ENCODE results near the gene OSBP2. TPM values are rescaled to one million over a fixed set of nuclear protein-coding genes. Genes with fewer than 3 reads are reported as not detected.

The OSBP2 gene
- total and polyA plus RNA-seq, 8 donors: 1.9 to 3.3 (median 2.6) TPM

DNA sequence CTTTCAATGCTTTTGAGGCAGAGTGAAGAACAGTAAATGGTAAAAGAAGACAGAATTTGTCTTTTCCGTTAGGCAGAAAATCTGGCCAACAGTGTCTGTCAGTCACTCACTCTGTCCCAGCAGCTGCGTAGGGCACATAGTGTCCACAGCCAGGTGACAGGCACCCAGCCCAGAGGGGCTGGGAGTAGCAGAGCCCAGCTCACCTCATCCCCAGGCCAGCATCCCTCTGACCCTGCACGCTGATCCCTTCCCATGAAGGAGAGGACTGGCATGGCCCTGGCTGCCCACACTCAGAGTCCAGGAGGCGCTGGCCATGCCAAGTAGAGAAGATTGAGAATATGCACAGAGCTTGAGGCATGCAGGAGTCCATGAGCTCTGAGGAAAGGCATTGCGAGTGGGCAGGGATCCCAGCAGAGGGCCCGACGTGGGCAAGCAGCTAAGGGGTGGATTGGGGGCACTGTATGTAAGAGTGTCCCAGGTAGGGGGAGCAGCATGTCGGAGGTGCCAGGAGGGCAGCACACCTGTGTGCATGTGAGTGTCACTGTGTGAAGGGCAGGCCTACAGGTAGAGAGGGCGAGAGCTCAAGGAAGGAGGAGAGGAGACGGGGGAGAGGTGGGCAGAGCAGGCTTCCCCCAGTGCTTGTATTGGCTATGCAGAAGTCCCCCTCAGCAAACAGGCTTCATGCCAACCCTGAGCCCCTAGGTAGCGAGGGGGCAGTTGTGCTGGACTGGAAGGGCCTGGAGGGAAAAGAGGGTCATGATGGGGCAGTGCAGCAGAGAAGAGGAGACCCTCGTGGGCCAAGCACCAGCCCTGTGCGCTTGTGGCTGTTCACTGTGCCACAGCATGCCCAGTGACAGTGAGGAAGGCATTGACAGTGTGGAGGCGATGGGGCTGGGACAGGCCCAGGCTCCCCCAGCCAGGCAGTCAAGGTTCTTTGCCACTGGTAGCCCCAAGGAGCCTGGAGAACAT lies 133.8 kb downstream of the OSBP2 start:
- Histone ChIP-seq H3K36me3 (no peaks in the 10 kb centered on the region), H3K27me3 (no peaks in the 10 kb centered on the region), H3K4me1 (no peaks in the 10 kb centered on the region), H3K9me3 (no peaks in the 10 kb centered on the region), H3K4me3 (no peak overlapping the region), H3K27ac (no peak overlapping the region)
- intact Hi-C loops (cut with DNase I): no loop called here
- ATAC-seq (no peak), DNase-seq (no peak), FAIRE-seq (no peak)
- TF ChIP-seq, protein P1, sequence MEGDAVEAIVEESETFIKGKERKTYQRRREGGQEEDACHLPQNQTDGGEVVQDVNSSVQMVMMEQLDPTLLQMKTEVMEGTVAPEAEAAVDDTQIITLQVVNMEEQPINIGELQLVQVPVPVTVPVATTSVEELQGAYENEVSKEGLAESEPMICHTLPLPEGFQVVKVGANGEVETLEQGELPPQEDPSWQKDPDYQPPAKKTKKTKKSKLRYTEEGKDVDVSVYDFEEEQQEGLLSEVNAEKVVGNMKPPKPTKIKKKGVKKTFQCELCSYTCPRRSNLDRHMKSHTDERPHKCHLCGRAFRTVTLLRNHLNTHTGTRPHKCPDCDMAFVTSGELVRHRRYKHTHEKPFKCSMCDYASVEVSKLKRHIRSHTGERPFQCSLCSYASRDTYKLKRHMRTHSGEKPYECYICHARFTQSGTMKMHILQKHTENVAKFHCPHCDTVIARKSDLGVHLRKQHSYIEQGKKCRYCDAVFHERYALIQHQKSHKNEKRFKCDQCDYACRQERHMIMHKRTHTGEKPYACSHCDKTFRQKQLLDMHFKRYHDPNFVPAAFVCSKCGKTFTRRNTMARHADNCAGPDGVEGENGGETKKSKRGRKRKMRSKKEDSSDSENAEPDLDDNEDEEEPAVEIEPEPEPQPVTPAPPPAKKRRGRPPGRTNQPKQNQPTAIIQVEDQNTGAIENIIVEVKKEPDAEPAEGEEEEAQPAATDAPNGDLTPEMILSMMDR (IDR thresholded peaks at IDR 0.05): no peak
- 92% methylated on average over 14 of the region's 14 CpGs for WGBS, 2 donors

DNA sequence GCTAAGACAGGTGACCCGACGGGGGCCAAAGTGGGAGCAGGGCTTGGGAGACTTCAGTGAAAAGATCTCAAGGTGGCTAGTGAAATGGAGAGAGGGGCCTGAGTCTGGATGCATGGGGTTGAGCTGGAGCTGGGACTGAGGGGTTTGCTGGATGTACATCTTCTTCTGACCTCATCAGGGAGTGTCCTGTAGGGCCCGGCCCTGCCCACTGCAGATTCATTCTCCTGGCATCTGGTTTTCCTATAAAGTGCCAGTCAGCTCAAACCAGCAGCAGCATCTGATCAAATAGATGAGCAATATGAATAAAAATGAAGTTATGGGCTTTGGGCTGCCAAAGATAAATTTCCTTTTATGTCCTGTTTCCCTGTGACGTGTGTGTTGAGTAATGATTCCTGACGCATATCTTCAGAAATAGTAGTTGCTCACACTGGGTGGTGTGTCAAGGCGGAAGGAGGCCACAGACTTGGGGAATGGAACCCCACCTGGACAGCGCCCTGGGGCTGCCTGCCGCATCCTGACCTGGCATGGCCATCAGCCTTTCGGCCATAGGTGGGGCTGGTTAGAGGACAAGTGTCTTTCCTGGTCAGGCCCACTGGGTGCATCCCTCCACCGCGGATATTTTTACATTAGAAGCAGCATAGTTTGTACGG lies 135.4 kb downstream of the OSBP2 start:
- Histone ChIP-seq H3K27me3 (no peaks in the 10 kb centered on the region), H3K4me1 (no peaks in the 10 kb centered on the region), H3K27ac (no peak overlapping the region), H3K4me3 (no peak overlapping the region), H3K36me3 (no peaks in the 10 kb centered on the region), H3K9me3 (no peaks in the 10 kb centered on the region)
- TF ChIP-seq, protein P1 (IDR thresholded peaks at IDR 0.05): no peak
- intact Hi-C loops (cut with DNase I): no loop called here
- FAIRE-seq: no peak
- 84 to 86% methylated on average over 12 of the region's 12 CpGs for WGBS, 2 donors
- DNase-seq: no peak
- peak in 1 of 4 donors; percentile 37 for ATAC-seq

DNA sequence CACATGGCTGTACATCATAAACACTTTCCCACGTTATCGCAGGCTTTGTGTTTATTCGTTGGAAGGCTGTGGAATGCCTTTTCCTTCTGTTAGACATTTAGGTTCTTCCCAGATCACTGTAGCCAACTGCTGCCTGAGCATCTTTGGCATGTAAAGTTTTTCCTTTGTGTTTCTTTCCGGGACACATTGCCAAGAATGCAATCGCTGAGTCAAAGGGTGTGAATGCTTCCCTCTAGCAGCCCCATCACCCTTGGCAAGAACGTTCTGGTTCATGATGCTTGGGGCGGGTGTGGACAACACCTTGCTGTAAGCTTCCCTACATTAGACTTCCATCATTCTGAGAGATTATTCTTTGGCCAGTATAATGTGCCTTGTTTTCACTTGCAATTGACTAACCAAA lies 136.2 kb downstream of the OSBP2 start:
- no peak for FAIRE-seq
- H3K27me3 ChIP-seq: no peaks in the 10 kb centered on the region
- 37 to 38% methylated on average over 7 of the region's 7 CpGs for WGBS, 2 donors
- H3K36me3 ChIP-seq: no peaks in the 10 kb centered on the region
- peak; percentile 48 to 85 (median 72) for ATAC-seq
- no peaks in the 10 kb centered on the region for H3K4me1 ChIP-seq
- H3K9me3 ChIP-seq: no peaks in the 10 kb centered on the region
- TF ChIP-seq, protein P1 (IDR thresholded peaks at IDR 0.05): no peak
- DNase-seq: peak in 1 of 6 donors; percentile 18
- no peak overlapping the region for H3K27ac ChIP-seq
- intact Hi-C loops (cut with DNase I): no loop called here
- no peak overlapping the region for H3K4me3 ChIP-seq

DNA sequence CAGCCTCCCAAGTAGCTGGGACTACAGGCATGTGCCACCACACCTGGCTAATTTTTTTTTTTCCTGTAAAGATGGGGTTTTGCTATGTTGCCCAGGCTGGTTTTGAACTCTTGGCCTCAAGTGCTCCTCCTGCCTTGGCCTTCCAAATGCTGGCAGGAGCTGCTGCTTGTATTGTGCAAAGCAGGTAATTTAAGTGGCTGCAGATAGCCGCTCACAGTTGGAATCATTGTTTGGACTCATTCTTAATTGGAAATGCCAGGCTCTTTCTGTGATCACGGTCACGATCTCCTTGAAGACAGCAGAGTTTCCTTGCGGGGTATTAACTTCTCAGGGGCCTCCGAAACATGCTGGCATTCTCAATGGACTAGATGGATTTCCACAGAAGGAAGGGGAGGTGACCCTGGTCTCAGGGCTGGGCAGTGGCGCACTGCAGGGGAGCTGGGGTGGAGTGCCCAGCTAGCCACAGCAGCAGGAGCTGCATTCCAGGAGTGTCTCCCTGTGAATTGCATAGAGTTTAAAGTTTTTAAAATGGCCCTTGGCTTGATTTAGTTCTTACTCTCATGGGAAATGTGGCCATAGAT lies 137.8 kb downstream of the OSBP2 start:
- FAIRE-seq: no peak
- H3K27ac ChIP-seq: no peak overlapping the region
- no peak for DNase-seq
- no peaks in the 10 kb centered on the region for H3K36me3 ChIP-seq
- intact Hi-C loops (cut with DNase I): no loop called here
- H3K27me3 ChIP-seq: no peaks in the 10 kb centered on the region
- no peaks in the 10 kb centered on the region for H3K9me3 ChIP-seq
- no peaks in the 10 kb centered on the region for H3K4me1 ChIP-seq
- TF ChIP-seq, protein P1 (IDR thresholded peaks at IDR 0.05): no peak
- H3K4me3 ChIP-seq: no peak overlapping the region
- 93% methylated on average over 6 of the region's 6 CpGs for WGBS, 2 donors
- no peak for ATAC-seq

Data from pancreas (tissue), 10 donors.